AG10803 (cell line): ENCODE results near the gene SELENOP.
"Not testable (repeated sequence)": the region's sequence is repeated elsewhere in the genome, so short reads cannot be mapped to it uniquely, and the experiment has no call there.

Experiments used
- DNase-seq: peaks from one replicate; pipeline ENCODE4 v3.0.0; 2010; ENCODE audit warnings: low read depth
- H3K4me3 ChIP-seq: 2 replicates; pipeline ENCODE4 v1.5.1; 2011; ENCODE audit warnings: mild to moderate bottlenecking, low read length, control low read depth
- TF ChIP-seq, protein P1 (sequence below): conservative IDR thresholded peaks from 2 replicates; pipeline ENCODE4 v1.5.1; 2011; ENCODE audit warnings: mild to moderate bottlenecking, low read length, control low read depth, inconsistent platforms

Gene SELENOP

GRCh38 chr5:42852826-42853225 lies 41.1 kb upstream of the SELENOP start:
- DNase-seq: no peak
- TF ChIP-seq, protein P1, sequence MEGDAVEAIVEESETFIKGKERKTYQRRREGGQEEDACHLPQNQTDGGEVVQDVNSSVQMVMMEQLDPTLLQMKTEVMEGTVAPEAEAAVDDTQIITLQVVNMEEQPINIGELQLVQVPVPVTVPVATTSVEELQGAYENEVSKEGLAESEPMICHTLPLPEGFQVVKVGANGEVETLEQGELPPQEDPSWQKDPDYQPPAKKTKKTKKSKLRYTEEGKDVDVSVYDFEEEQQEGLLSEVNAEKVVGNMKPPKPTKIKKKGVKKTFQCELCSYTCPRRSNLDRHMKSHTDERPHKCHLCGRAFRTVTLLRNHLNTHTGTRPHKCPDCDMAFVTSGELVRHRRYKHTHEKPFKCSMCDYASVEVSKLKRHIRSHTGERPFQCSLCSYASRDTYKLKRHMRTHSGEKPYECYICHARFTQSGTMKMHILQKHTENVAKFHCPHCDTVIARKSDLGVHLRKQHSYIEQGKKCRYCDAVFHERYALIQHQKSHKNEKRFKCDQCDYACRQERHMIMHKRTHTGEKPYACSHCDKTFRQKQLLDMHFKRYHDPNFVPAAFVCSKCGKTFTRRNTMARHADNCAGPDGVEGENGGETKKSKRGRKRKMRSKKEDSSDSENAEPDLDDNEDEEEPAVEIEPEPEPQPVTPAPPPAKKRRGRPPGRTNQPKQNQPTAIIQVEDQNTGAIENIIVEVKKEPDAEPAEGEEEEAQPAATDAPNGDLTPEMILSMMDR: no peak
- no peak overlapping the region for H3K4me3 ChIP-seq

GRCh38 chr5:42851481-42851880 lies 39.8 kb upstream of the SELENOP start:
- DNase-seq: no peak
- TF ChIP-seq, protein P1: no peak

GRCh38 chr5:42848545-42848944 lies 36.9 kb upstream of the SELENOP start:
- no peak overlapping the region for H3K4me3 ChIP-seq
- TF ChIP-seq, protein P1: no peak
- no peak for DNase-seq

More at GRCh38 chr5:42851481-42851880, 39.8 kb upstream of the SELENOP start:
- H3K4me3 ChIP-seq: no peak overlapping the region

DNA sequence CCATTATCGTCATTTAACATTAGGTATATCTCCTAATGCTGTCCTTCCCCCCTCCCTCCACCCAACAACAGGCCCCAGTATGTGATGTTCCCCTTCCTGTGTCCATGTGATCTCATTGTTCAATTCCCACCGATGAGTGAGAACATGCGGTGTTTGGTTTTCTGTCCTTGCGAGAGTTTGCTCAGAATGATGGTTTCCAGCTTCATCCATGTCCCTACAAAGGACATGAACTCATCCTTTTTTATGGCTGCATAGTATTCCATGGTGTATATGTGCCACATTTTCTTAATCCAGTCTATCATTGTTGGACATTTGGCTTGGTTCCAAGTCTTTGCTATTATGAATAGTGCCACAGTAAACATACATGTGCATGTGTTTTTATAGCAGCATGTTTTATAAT lies 32.7 kb upstream of the SELENOP start:
- not testable (repeated sequence) for DNase-seq, H3K4me3 ChIP-seq

DNA sequence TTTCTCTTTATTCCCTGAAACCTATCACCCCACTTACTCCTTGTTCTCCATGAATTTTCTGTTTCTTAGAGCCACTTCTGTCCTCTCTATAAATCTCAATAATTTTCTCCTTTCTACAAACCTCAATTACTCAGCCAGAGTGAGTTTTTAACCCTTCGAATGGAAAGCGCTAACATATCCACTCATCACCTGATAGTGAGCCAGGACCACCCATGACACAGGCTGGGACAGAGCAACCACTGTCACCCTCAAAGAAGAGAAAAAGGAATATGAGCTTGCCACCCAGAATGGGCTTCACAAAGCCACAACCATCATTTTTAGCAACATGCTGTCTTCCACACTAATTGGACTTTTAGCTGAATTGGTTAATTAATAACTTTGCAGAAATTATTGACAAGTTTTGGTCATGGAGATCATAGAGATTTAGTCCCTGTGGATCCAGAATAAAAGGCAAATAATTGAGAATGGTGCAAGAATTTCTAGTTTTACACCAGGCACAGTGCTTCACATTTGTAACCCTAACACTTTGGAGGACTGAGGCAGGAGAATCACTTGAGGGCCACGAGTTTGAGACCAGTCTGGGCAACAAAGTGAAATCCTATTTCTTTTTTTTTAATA lies 32.1 kb upstream of the SELENOP start:
- H3K4me3 ChIP-seq: no peak overlapping the region
- DNase-seq: no peak
- TF ChIP-seq, protein P1: no peak

GRCh38 chr5:42842921-42843641 lies 31.4 kb upstream of the SELENOP start:
- no peak overlapping the region for H3K4me3 ChIP-seq
- DNase-seq: peak; percentile 11
- TF ChIP-seq, protein P1: no peak

- no peak for DNase-seq
- H3K4me3 ChIP-seq: no peak overlapping the region
- TF ChIP-seq, protein P1: no peak
Observed at GRCh38 chr5:42840842-42841567, 29.3 kb upstream of the SELENOP start.
